ENCODE measurements around the gene PSMG3.

DNA sequence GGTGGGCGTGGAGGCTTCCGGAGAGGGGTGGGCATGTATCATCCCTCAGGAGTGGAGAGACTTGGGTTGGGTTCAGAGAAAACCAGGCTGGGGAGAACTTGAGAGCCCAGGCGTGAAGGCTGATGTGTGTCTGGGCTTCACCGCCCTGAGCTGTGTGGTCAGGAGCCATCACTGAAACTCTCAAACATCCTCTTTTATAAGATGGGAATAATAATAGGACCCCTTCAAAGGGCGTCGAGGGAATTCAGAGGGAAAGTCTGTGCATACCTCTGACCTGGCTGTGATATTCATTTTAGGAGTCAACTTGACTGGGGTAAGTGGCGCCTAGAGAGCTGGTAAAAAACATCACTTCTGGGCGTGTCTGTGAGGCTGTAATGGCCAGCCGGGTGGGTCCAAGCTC, 21.1 kb upstream of the PSMG3 start:
- TF ChIP-seq POLR2A (IDR thresholded peaks at IDR 0.05; ENCODE audit: control extremely low read depth in 1 of 2, low read depth in 2 of 2, low read length in 2 of 2) (no peak), EZH2 (IDR thresholded peaks at IDR 0.05; ENCODE audit: low read depth, low read length, severe bottlenecking) (no peak), EP300 (IDR thresholded peaks at IDR 0.05; ENCODE audit: borderline replicate concordance in 1 of 2, low read depth in 2 of 2, low read length in 2 of 2) (no peak), BRCA1 (IDR thresholded peaks at IDR 0.05; ENCODE audit: low read depth, low read length) (no peak), POLR2AphosphoS5 (IDR thresholded peaks at IDR 0.05; ENCODE audit: low read depth, low read length) (no peak)
- TF ChIP-seq, protein P1, sequence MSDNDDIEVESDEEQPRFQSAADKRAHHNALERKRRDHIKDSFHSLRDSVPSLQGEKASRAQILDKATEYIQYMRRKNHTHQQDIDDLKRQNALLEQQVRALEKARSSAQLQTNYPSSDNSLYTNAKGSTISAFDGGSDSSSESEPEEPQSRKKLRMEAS (IDR thresholded peaks at IDR 0.05), result no peak
